Keratinocyte (primary cell): Measurements from ENCODE around the gene UBQLN1. TPM values are rescaled to one million over a fixed set of nuclear protein-coding genes. Genes with fewer than 3 reads are reported as not detected.

Source experiments
- DNase-seq: peaks from one replicate; pipeline ENCODE4 v3.0.0-alpha.2; 2011; ENCODE audit warnings: low read depth, missing footprints, low spot score
- FAIRE-seq: peaks from 2 replicates; lab custom pipeline; 2011; peaks lifted over from hg19 to GRCh38; lab: Jason Lieb, UNC
- H2AFZ ChIP-seq: 2 replicates; pipeline ENCODE4 v1.6.0; 2012; ENCODE audit warnings: low read length, control low read depth, inconsistent platforms; ENCODE audit not compliant: control insufficient read depth
- H3K27ac ChIP-seq: 2 replicates; pipeline ENCODE4 v1.5.1; 2011; ENCODE audit warnings: low read length; ENCODE audit not compliant: control insufficient read depth, insufficient read depth
- H3K27me3 ChIP-seq: 3 replicates; pipeline ENCODE4 v1.6.0; 2011; ENCODE audit warnings: low read length; ENCODE audit not compliant: control insufficient read depth, insufficient read depth; ENCODE audit errors: extremely low read depth
- H3K36me3 ChIP-seq, 2 experiments: 2 replicates in 1 of 2; 3 replicates in 1 of 2; pipeline ENCODE4 v1.5.1; 2011; ENCODE audit warnings: low read length in 2 of 2, mild to moderate bottlenecking in 1 of 2; ENCODE audit not compliant: control insufficient read depth in 2 of 2, insufficient read depth in 2 of 2; ENCODE audit errors: extremely low read depth in 1 of 2
- H3K4me1 ChIP-seq: 3 replicates; pipeline ENCODE4 v1.5.1; 2011; ENCODE audit warnings: low read length; ENCODE audit not compliant: control insufficient read depth, insufficient read depth; ENCODE audit errors: extremely low read depth
- H3K4me2 ChIP-seq: 3 replicates; pipeline ENCODE4 v1.6.0; 2011; ENCODE audit warnings: low read depth, low read length; ENCODE audit not compliant: control insufficient read depth, insufficient read depth; ENCODE audit errors: extremely low read depth
- H3K4me3 ChIP-seq, 3 experiments: fragments of 200-600 bp in 1 of 3; sonication (generic) in 1 of 3; 2 replicates in 2 of 3; 3 replicates in 1 of 3; pipeline ENCODE4 v1.5.1; 2011 to 2016; ENCODE audit warnings: low read length in 3 of 3, mild to moderate bottlenecking in 3 of 3, control low read depth in 2 of 3, inconsistent platforms in 1 of 3, low read depth in 1 of 3, mixed read lengths in 1 of 3, mixed run types in 1 of 3, moderate library complexity in 1 of 3; ENCODE audit not compliant: control insufficient read depth in 2 of 3, insufficient read depth in 2 of 3; ENCODE audit errors: extremely low read depth in 1 of 3
- H3K79me2 ChIP-seq: 2 replicates; pipeline ENCODE4 v1.6.0; 2012; ENCODE audit warnings: low read length; ENCODE audit not compliant: control insufficient read depth, insufficient read depth
- H3K9ac ChIP-seq: 3 replicates; pipeline ENCODE4 v1.6.0; 2011; ENCODE audit warnings: low read length; ENCODE audit not compliant: control insufficient read depth, insufficient read depth; ENCODE audit errors: extremely low read depth
- H3K9me1 ChIP-seq: 3 replicates; pipeline ENCODE4 v1.6.0; 2011; ENCODE audit warnings: low read length; ENCODE audit not compliant: control insufficient read depth, insufficient read depth; ENCODE audit errors: extremely low read depth
- H3K9me3 ChIP-seq: 2 replicates; pipeline ENCODE4 v1.5.1; 2012; ENCODE audit warnings: low read depth, low read length; ENCODE audit not compliant: control insufficient read depth
- H4K20me1 ChIP-seq: 3 replicates; pipeline ENCODE4 v1.6.0; 2011; ENCODE audit warnings: low read length; ENCODE audit not compliant: control insufficient read depth, insufficient read depth; ENCODE audit errors: extremely low read depth
- CTCF ChIP-seq, 3 experiments: IDR thresholded peaks in 1 of 3; conservative IDR thresholded peaks in 1 of 3; optimal IDR thresholded peaks in 1 of 3; 2 replicates in 2 of 3; 3 replicates in 1 of 3; pipeline versions ENCODE3 to v1.5.1; 2011; ENCODE audit warnings: low read length in 3 of 3, mild to moderate bottlenecking in 3 of 3, moderate library complexity in 2 of 3, control low read depth in 1 of 3, inconsistent platforms in 1 of 3; ENCODE audit not compliant: insufficient read depth in 2 of 3; ENCODE audit errors: extremely low read depth in 1 of 3
- EZH2 ChIP-seq: IDR thresholded peaks from one replicate; pipeline ENCODE4 v1.6.1; 2012; ENCODE audit warnings: inconsistent platforms, mild to moderate bottlenecking, low read length, moderate library complexity
- dilution Hi-C: fragments of 300-500 bp; cut with MboI; formaldehyde crosslinking; loops from one replicate; pipeline ENCODE4 v1.7.0; 2020; ENCODE audit warnings: low sequenced_read_pairs; ENCODE audit not compliant: extremely low pct_ligation_motif_present
- polyA plus RNA-seq, 5 experiments: library from polyadenylated mRNA; depleted of rRNA in 3 of 5; stranded (reverse) in 3 of 5; stranded (forward) in 1 of 5; unstranded in 1 of 5; fragments of >200 nt; gene quantifications; 1 replicate in 1 of 5; 2 replicates in 3 of 5; 3 replicates in 1 of 5; pipeline versions ENCODE4 v1.2.1 to v1.2.3, GENCODE V29; 2011 to 2012; ENCODE audit warnings: missing spikeins in 2 of 5, low read depth in 1 of 5, low replicate concordance in 1 of 5

Gene UBQLN1
- polyA plus RNA-seq, 1 donor (not counting 4 experiments of a cell fraction or from before 2014, with no cell fraction given): 145 TPM

- no peaks in the 10 kb centered on the region for H3K4me1 ChIP-seq
- H3K9me3 ChIP-seq: no peaks in the 10 kb centered on the region
- no peaks in the 10 kb centered on the region for H3K9me1 ChIP-seq
- H3K27ac ChIP-seq: no peak overlapping the region
- no peaks in the 10 kb centered on the region for H4K20me1 ChIP-seq
- peaks cover 0 to 5% of the 10 kb centered on the region in 2 experiments for H3K36me3 ChIP-seq
- FAIRE-seq (no peak), DNase-seq (no peak)
- no peak overlapping the region for H3K4me3 ChIP-seq
- H2AFZ ChIP-seq: no peak overlapping the region
- H3K27me3 ChIP-seq: no peaks in the 10 kb centered on the region
- TF ChIP-seq EZH2: no peak
- TF ChIP-seq CTCF (optimal IDR thresholded peaks at IDR 0.05 in 1 of 3, IDR thresholded peaks at IDR 0.05 in 1 of 3, conservative IDR thresholded peaks at IDR 0.05 in 1 of 3; ENCODE audit: extremely low read depth in 1 of 3, insufficient read depth in 2 of 3, low read length in 3 of 3): no peak
- no peak overlapping the region for H3K9ac ChIP-seq
- H3K79me2 ChIP-seq: no peaks in the 10 kb centered on the region
- no peak overlapping the region for H3K4me2 ChIP-seq
- dilution Hi-C loops: no loop called here
Measured at GRCh38 chr9:83629433-83630104, 78.2 kb downstream of the UBQLN1 start.

DNA sequence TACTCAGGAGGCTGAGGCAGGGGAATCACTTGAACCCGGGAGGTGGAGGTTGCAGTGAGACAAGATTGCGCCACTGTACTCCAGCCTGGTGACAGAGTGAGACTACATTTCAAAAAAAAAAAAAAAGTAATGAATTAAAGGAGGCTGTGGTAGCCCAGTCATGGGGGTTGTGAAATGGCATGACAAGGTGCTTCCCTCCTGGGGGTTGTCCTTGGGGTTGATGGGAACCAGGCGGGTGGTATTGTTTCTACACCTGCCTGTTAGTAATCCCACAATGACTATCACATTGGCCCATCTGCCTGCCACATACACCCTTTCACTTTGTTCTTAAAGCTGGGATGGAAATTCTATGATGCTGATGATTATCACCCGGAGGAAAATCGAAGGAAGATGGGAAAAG lies 79.2 kb downstream of the UBQLN1 start:
- dilution Hi-C loops: no loop called here
- Histone ChIP-seq H3K27me3 (no peaks in the 10 kb centered on the region), H2AFZ (no peak overlapping the region), H3K9ac (no peak overlapping the region), H4K20me1 (no peaks in the 10 kb centered on the region), H3K4me3 (no peak overlapping the region), H3K36me3 (peaks cover 0 to 3% of the 10 kb centered on the region in 2 experiments), H3K27ac (no peak overlapping the region), H3K9me1 (no peaks in the 10 kb centered on the region), H3K9me3 (no peaks in the 10 kb centered on the region), H3K4me1 (no peaks in the 10 kb centered on the region), H3K4me2 (no peak overlapping the region), H3K79me2 (no peaks in the 10 kb centered on the region)
- no peak for FAIRE-seq
- no peak for TF ChIP-seq CTCF (optimal IDR thresholded peaks at IDR 0.05 in 1 of 3, IDR thresholded peaks at IDR 0.05 in 1 of 3, conservative IDR thresholded peaks at IDR 0.05 in 1 of 3; ENCODE audit: extremely low read depth in 1 of 3, insufficient read depth in 2 of 3, low read length in 3 of 3)
- TF ChIP-seq EZH2: no peak
- DNase-seq: no peak
